Activated B cell treated with CpG ODN at 0.5 μM for 24 hours (primary cell): ENCODE data around the gene RASGRP2. TPM values are rescaled to one million over a fixed set of nuclear protein-coding genes. Genes with fewer than 3 reads are reported as not detected.

Experiments
- ATAC-seq: fragments of 200-7000 bp; cut with Tn5 transposase; one replicate; pipeline ENCODE4 v1.10.0; 2021; ENCODE audit warnings: low read depth, mild to moderate bottlenecking, moderate library complexity
- CTCF ChIA-PET: fragments of 350-600 bp; sonication (Branson Sonifier 250); formaldehyde crosslinking; loops from one replicate; lab custom pipeline; 2021; ENCODE audit warnings: antibody characterized with exemption; lab: Charles Lee
- POLR2A ChIA-PET: fragments of 350-600 bp; sonication (Branson Sonifier 250); formaldehyde crosslinking; loops from one replicate; lab custom pipeline; 2021; ENCODE audit warnings: antibody characterized with exemption; lab: Charles Lee
- DNase-seq: peaks from one replicate; pipeline ENCODE4 v3.0.0; 2022
- H3K27ac Mint-ChIP-seq: one replicate; pipeline ENCODE4 v1.8.0; 2020; ENCODE audit warnings: mixed read lengths
- H3K27me3 Mint-ChIP-seq: one replicate; pipeline ENCODE4 v1.8.0; 2021; ENCODE audit warnings: mixed read lengths
- H3K36me3 Mint-ChIP-seq: one replicate; pipeline ENCODE4 v1.8.0; 2021; ENCODE audit warnings: low read depth, mixed read lengths
- H3K4me1 Mint-ChIP-seq: one replicate; pipeline ENCODE4 v1.8.0; 2021; ENCODE audit warnings: mixed read lengths
- H3K4me3 Mint-ChIP-seq: one replicate; pipeline ENCODE4 v1.8.0; 2020; ENCODE audit warnings: mild to moderate bottlenecking, mixed read lengths
- H3K9me3 Mint-ChIP-seq: one replicate; pipeline ENCODE4 v1.8.0; 2020; ENCODE audit warnings: mixed read lengths
- CTCF ChIP-seq: fragments of 200-600 bp; IDR thresholded peaks from one replicate; pipeline ENCODE4 v1.8.0; 2022; ENCODE audit warnings: antibody characterized with exemption, mild to moderate bottlenecking
- intact Hi-C: fragments of 100-400 bp; cut with micrococcal nuclease; formaldehyde crosslinking; loops from one replicate; pipeline ENCODE4 v1.15.1; 2024
- total RNA-seq: library from RNA; stranded (reverse); gene quantifications from 2 replicates; pipeline ENCODE4 v1.2.3, GENCODE V29; 2022

The RASGRP2 gene
- total RNA-seq, 1 donor from 2014 or later = 177 TPM

GRCh38 chr11:64715110-64715509, 28.8 kb downstream of the RASGRP2 start:
- TF ChIP-seq CTCF = no peak
- H3K9me3 Mint-ChIP-seq = no peaks in the 10 kb centered on the region

GRCh38 chr11:64714666-64715065, 29.3 kb downstream of the RASGRP2 start:
- Mint-ChIP-seq H3K27ac (no peak overlapping the region), H3K4me1 (peaks cover 25% of the 10 kb centered on the region), H3K27me3 (peaks cover 75% of the 10 kb centered on the region), H3K9me3 (no peaks in the 10 kb centered on the region), H3K36me3 (no peaks in the 10 kb centered on the region), H3K4me3 (no peak overlapping the region)
- POLR2A ChIA-PET = no interaction called here
- TF ChIP-seq CTCF = no peak
- CTCF ChIA-PET = no interaction called here
- ATAC-seq = no peak
- DNase-seq = no peak
- intact Hi-C loops = no loop called here

More at GRCh38 chr11:64715110-64715509, 28.8 kb downstream of the RASGRP2 start:
- H3K27me3 Mint-ChIP-seq = peaks cover 73% of the 10 kb centered on the region
- no peak overlapping the region for H3K27ac Mint-ChIP-seq
- ATAC-seq (no peak), DNase-seq (no peak)
- no peaks in the 10 kb centered on the region for H3K36me3 Mint-ChIP-seq
- POLR2A ChIA-PET = interaction anchor here (0.6 to 1.1 kb wide), 2 partner anchors 28 to 1173 kb away, joined by 3 to 4 read pairs; partner anchors contain the start of gene FIBP
- intact Hi-C loops = no loop called here
- CTCF ChIA-PET = interaction anchor here (1.4 kb wide), 1 partner anchor 28 kb away, joined by 5 read pairs; no protein-coding TSS in a partner anchor
- no peak overlapping the region for H3K4me3 Mint-ChIP-seq
- H3K4me1 Mint-ChIP-seq = peaks cover 25% of the 10 kb centered on the region

GRCh38 chr11:64713781-64714363, 30.1 kb downstream of the RASGRP2 start:
- Mint-ChIP-seq H3K27ac (peak overlapping the region; percentile 24), H3K4me3 (peak overlapping the region; percentile 35), H3K9me3 (no peaks in the 10 kb centered on the region), H3K27me3 (peaks cover 73% of the 10 kb centered on the region), H3K36me3 (no peaks in the 10 kb centered on the region), H3K4me1 (peaks cover 25% of the 10 kb centered on the region)
- intact Hi-C loops = no loop called here
- TF ChIP-seq CTCF = no peak
- POLR2A ChIA-PET = no interaction called here
- DNase-seq (no peak), ATAC-seq (no peak)
- CTCF ChIA-PET = no interaction called here

GRCh38 chr11:64713016-64713707, 30.8 kb downstream of the RASGRP2 start:
- H3K9me3 Mint-ChIP-seq = no peaks in the 10 kb centered on the region
- H3K36me3 Mint-ChIP-seq = no peaks in the 10 kb centered on the region
- peaks cover 25% of the 10 kb centered on the region for H3K4me1 Mint-ChIP-seq
- DNase-seq (no peak), ATAC-seq (peak; percentile 32)
- POLR2A ChIA-PET = no interaction called here
- no peak for TF ChIP-seq CTCF
- peaks cover 72% of the 10 kb centered on the region for H3K27me3 Mint-ChIP-seq
- H3K4me3 Mint-ChIP-seq = no peak overlapping the region
- H3K27ac Mint-ChIP-seq = no peak overlapping the region
- intact Hi-C loops = no loop called here
- CTCF ChIA-PET = no interaction called here

GRCh38 chr11:64712430-64713015, 31.4 kb downstream of the RASGRP2 start:
- Mint-ChIP-seq H3K27ac (no peak overlapping the region), H3K36me3 (no peaks in the 10 kb centered on the region), H3K9me3 (no peaks in the 10 kb centered on the region), H3K27me3 (peaks cover 70% of the 10 kb centered on the region), H3K4me1 (peaks cover 25% of the 10 kb centered on the region), H3K4me3 (peak overlapping the region; percentile 35)
- ChIA-PET POLR2A (no interaction called here), CTCF (no interaction called here)
- ATAC-seq = peak; percentile 45
- intact Hi-C loops = no loop called here
- no peak for DNase-seq
- TF ChIP-seq CTCF = no peak
